HG02678 (cell line): ENCODE results near the gene RBBP4.

Experiments
- ATAC-seq: cut with Tn5 transposase; IDR thresholded peaks from one replicate; pipeline ENCODE4 v1.9.1; 2021; ENCODE audit warnings: mild to moderate bottlenecking, moderate library complexity; ENCODE audit not compliant: unreplicated experiment

Gene RBBP4

DNA sequence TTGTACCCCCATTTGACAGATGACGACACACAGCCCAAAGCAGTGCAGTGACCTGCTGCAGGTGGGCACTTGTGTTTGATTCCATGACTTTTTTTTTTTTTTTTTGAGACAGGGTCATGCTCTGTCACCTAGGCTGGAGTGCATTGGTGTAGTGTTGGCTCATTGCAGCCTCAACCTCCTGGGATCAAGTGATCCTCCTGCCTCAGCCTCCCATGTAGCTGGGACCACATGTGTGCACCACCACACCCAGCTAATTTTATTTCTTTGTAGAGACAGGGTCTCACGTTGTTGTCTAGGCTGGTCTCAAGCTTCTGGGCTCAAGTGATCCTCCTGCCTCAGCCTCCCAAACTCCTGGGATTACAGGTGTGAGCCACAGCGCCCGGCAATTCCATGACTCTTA lies 66.5 kb downstream of the RBBP4 start:
- ATAC-seq: no peak

DNA sequence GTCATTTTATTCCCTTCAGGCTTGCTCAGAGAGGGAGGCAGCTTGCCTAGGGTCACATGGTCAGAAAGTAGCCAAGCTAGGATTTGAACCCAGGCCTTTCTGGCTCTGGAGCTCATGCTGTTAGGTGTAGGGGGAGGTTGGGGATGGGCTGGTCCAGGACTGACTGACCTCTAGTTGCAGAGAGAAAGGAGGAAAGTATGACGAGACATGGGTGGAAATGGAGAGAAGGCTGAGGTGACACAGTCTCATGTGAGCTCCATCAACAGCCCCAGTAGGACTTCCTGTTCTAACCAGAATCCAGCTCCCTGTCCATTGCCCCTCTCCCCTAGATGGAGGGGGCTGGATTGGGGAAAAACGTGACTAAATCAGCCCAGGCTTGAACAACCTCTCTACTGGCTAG lies 67.0 kb downstream of the RBBP4 start:
- no peak for ATAC-seq

DNA sequence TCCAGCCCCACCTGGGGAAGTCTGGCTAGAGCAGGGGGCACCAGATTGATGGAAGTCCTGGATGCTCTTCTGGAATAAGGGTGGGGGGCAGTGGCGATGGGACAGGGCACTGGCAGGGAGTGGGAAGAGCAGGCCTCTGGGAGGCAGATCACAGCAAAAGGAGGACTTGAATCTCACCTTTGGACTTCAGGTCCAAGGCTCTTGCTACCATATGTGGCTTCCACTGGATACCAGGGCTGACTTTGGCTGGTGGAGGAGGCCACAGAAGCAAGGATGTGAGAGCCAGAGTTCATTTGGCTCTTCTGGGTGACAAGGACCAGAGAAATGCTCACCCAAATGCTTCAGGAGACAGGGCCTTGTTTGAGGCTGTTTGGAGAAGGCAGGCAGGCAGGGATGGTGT lies 67.5 kb downstream of the RBBP4 start:
- no peak for ATAC-seq

DNA sequence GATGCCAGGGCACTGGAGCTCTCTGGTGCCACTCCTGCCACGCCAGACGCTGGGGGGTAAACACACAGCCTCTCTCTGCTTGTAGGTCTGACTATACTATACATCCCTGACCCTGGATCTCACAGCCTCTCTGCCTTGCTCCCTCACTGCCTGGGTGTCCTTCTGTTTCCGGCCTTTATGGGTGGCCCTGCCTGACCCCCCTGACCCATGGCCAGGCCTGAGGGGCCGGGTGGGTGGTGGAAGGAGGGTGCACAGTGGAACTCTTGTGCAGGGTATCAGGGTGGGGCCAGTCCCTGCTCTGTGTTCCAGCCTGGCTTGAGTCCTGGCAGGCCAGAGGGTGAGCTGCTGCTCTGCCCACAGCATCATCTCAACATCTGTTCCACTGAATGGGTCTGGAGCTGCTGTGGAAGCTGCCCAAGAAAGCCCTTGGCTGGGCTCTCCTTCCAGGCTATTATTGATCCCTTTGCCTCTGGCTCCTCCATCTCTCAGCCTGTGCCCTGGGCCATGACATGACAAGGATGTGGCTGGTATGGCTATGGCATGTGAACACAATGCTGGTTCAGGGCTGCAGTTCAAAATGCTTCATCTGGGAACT lies 68.8 kb downstream of the RBBP4 start:
- no peak for ATAC-seq

DNA sequence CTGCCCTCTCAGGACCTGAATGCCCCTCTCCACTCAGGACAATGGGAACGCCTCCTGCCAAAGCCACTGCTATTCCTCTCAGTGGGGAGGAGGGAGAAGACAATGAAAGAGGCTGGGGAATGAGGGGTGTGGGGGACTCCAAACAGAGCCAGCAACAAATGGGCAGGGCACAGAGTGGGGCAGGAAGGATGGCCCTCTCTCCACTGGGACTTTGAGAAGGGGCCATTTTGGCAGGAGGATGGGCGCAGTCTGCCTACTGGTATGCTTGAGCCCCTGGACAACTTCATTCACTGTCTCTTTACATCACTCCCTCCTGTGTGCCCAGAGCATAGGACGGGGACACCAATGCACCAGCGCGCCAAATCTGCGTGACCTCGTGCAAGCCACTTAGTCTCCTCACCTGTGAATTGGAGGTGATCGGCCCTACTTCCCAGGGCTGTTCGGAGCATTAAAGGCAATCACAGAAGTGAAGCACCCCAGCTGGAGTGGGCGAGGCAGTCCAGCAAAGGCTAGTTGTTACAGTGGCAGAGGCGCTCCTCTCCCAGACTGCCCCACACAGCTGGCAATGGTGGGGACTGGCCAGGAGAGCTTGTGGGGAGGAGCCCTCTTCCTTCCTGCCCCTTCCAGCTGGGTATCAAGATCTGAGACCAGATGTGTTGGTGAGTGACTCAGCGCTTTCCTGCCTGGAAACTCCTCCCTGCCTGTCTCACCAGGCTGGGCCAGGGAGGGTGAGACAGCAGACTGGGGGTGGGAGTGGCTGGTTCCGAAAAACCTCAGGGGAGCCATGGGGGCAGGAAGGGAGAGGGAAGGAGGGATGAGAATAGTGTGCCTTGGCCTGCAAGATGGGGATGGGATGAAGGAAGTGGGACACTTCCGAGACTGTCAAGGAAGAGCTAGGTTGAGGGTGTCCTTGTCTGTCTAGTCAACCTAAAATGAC lies 73.9 kb downstream of the RBBP4 start:
- ATAC-seq: no peak

DNA sequence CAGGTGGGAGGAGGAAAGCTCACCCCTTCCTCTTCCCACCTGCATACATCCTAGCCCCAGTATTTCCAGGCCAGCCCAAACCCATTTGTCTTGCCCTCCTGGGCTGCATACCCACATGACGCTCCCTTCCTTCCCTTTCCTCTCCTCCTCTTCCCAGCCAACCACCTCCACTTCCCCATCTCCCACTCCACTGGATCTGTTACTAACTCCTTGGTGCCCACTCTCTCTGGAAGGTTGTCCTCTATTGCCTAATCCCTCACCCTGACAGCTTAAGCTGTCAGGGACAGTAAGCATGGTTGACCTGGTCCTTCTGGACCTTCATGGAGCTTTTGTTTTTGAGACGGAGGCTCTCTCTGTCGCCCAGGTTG lies 74.6 kb downstream of the RBBP4 start:
- no peak for ATAC-seq

DNA sequence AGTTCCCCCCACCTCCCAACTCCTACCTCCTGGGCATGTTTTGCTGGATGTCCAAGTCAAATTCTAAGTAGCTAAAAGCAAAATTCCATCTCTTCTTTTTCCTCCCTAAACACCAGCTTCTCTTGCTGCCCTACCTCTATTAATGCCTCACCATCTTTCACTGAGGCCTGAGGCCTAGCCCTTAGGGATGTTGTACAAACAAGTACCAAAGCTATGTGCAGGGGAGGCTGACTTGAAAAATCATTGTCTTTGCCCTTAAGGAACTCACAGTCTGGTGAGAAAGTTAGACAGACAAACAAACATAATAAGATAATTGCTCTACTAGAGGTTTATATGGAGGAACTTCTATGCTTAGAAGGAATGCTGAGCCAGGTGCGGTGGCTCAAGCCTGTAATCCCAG lies 76.9 kb downstream of the RBBP4 start:
- ATAC-seq: no peak

DNA sequence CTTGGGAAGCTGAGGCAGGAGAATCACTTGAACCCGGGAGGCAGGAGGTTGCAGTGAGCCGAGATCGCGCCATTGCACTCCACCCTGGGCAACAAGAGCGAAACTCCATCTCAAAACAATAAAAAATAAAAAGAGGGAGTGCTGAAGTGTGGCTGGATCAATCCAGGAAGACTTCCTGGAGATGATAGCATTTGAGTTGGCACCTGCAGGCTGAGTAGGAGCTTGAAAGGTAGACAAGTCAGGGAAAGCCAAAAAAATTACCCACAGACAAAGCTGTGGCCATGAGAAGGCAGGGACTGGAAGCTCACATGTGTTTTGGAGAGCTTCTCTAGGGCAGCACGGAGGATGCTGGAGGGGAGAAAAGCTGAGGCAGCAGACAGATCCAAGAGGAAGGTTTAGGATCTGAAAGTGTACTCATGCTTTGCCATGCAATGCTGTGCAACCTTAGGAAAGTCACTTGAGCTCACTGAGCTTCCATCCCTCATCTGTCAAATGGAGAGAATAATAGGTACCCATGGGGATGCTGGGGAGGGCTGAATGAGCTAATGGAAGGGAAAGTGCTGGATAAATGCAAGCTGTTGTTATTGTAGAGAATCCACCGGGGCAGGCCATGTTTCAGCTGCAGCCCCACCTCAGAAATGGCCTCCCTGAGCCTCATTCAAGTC lies 77.5 kb downstream of the RBBP4 start:
- ATAC-seq: no peak

DNA sequence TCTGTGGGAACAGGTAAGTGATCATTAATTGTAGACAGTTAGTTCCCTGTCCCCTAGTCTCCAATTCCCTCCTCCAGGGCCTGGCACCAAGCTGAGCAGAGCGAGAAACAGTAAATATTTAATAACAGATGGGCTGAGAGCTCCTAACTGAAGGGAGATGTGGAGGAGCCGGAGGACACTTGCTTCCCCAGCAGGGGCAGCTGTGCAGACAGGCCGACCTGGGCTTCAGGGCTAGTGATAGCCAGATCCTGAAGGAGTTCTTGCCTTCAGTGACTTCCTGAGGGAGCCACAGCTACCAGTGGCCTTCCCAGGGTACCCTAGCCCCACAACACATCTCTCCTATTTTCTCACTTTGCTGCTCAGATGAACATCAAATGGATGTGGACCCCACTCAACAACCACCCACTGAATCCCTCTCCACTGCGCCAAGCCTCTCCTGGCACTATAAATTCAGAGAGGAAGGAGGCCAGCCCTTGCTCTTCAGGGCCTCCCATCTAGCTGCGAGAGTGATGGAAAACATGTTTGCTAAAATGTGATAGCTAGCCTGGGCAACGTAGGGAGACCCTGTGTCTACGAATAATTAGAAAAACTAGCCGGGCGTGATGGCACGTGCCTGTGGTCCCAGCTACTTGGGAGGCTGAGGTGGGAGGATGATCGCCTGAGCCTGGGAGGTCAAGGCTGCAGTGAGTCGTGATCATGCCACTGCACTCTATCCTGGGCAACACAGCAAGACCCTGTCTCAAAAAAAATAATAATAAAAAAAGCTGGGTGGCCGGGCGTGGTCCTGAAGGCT lies 78.4 kb downstream of the RBBP4 start:
- no peak for ATAC-seq

DNA sequence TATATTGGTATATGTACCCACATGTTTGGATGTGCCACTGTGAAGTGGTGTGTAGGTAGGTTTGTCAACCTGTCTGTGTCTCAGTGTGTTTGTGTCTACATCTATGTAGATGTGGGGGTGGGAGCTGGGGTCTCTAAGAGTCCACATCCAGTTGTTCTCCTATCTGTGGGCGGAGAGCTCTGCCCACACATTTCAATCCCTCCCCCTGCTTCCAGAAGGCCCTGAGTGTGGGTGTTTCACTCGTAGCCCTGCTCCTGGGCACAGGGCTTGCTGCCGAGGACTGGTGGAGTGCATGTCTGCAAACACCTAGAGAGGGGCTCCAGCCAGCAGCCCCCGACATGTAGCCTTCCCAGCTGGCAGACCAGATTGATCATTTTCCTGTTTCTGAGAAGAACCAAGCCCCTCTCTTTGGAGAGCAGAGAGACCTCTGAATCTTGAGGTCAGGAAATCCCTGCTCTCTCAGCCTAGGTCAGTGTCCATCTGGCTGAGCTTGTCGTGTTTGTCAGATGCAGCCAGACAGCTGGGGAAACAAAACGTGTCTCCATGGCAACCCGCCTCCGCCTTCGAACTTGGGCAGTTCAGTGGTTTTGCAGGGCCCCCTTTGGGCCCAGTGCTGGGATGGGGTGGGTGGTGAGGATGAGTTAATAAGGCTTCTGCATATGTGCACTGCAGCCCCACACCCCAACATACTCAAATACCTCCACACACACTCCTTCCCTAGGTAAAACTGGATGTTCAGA lies 82.7 kb downstream of the RBBP4 start:
- ATAC-seq: no peak
